ENCODE results near the gene OR13C4.

DNA sequence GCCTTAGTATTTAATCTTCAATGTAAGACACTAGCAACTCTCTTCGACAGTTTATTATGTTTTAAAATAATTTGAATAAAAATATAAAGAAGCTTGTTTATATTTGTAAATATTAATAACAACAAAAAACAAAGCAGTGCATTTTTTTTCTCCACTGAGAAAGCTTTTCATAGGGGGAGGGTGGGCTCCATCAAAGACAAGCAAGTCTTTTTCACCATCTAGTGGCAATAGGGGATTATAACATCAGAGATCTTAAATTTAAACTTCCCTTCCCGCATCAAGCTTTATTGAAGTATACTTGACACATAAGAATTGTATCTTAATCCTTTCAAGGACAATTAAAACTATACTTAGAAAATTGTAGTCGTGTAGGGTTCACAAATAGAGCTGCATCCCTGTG is 32.2 kb downstream of the OR13C4 start:
- no peak for TF ChIP-seq POLR2A (IDR thresholded peaks at IDR 0.05)
- TF ChIP-seq, protein P1, sequence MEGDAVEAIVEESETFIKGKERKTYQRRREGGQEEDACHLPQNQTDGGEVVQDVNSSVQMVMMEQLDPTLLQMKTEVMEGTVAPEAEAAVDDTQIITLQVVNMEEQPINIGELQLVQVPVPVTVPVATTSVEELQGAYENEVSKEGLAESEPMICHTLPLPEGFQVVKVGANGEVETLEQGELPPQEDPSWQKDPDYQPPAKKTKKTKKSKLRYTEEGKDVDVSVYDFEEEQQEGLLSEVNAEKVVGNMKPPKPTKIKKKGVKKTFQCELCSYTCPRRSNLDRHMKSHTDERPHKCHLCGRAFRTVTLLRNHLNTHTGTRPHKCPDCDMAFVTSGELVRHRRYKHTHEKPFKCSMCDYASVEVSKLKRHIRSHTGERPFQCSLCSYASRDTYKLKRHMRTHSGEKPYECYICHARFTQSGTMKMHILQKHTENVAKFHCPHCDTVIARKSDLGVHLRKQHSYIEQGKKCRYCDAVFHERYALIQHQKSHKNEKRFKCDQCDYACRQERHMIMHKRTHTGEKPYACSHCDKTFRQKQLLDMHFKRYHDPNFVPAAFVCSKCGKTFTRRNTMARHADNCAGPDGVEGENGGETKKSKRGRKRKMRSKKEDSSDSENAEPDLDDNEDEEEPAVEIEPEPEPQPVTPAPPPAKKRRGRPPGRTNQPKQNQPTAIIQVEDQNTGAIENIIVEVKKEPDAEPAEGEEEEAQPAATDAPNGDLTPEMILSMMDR (IDR thresholded peaks at IDR 0.05), result peak in 2 of 4 donors; percentile 8 to 21
